Right lobe of liver (tissue), 6 donors: ENCODE results near the gene KXD1. TPM values are rescaled to one million over a fixed set of nuclear protein-coding genes. Genes with fewer than 3 reads are reported as not detected.

Experiments used
- ATAC-seq, 4 donors: fragments of 200-7000 bp; cut with Tn5 transposase; one replicate each; pipeline ENCODE4 v1.9.1; 2020; ENCODE audit warnings: mild to moderate bottlenecking in 4 of 4, moderate library complexity in 4 of 4
- DNase-seq, 3 donors: peaks; one replicate each; pipeline ENCODE4 v3.0.0-alpha.2; 2020
- H3K27ac ChIP-seq, 3 donors: fragments of 200-600 bp; one replicate each; pipeline ENCODE4 v1.8.0; 2022
- H3K27me3 ChIP-seq, 2 donors: fragments of 200-600 bp; one replicate each; pipeline ENCODE4 v1.8.0; 2022
- H3K36me3 ChIP-seq, 4 donors: fragments of 200-600 bp; sonication (generic) in 1 of 4; one replicate each; pipeline versions ENCODE4 v1.5.1 to v1.8.0; 2017 to 2022; ENCODE audit warnings: control low read depth in 1 of 4
- H3K4me1 ChIP-seq, 4 donors: fragments of 200-600 bp; sonication (generic) in 1 of 4; one replicate each; pipeline versions ENCODE4 v1.5.1 to v1.8.0; 2017 to 2022; ENCODE audit warnings: control low read depth in 1 of 4
- H3K4me3 ChIP-seq, 3 donors: fragments of 200-600 bp; one replicate each; pipeline ENCODE4 v1.8.0; 2022
- H3K9me3 ChIP-seq, 4 donors: fragments of 200-600 bp; sonication (generic) in 1 of 4; one replicate each; pipeline versions ENCODE4 v1.5.1 to v1.8.0; 2017 to 2022; ENCODE audit warnings: control low read depth in 1 of 4
- CTCF ChIP-seq, 4 donors: fragments of 200-600 bp in 3 of 4; fragments of 450-650 bp in 1 of 4; IDR thresholded peaks; one replicate each; pipeline versions ENCODE4 v1.5.1 to v1.8.0; 2016 to 2022; ENCODE audit warnings: antibody characterized with exemption in 4 of 4, mild to moderate bottlenecking in 2 of 4
- POLR2A ChIP-seq: fragments of 450-650 bp; IDR thresholded peaks from one replicate; pipeline ENCODE4 v1.6.1; 2017; ENCODE audit warnings: antibody characterized with exemption, mild to moderate bottlenecking
- WGBS: methylation state at CpG from one replicate; pipeline ENCODE4 v1.1.6; 2018; ENCODE audit warnings: low coverage, low lambda C conversion rate; ENCODE audit not compliant: insufficient coverage; ENCODE audit errors: missing lambda C conversion rate; 5-methylcytosine and 5-hydroxymethylcytosine counted together
- intact Hi-C, 2 donors: fragments of 100-400 bp; cut with DNase I; formaldehyde crosslinking; loops; one replicate each; pipeline versions ENCODE4 v1.11.2 to v1.14.1; 2022
- total RNA-seq, 6 experiments: library from RNA; depleted of rRNA in 2 of 6; stranded (reverse); fragments of >200 nt in 2 of 6; fragmentation: NEBNext Ultra II Directional in 3 of 6; extraction: Animal tissue kit (Norgen Biotek cat#: 25700) in 3 of 6; gene quantifications; one replicate each; pipeline versions ENCODE4 v1.1.0 to v1.2.4, GENCODE V29; 2016 to 2023
- donor health status: DM: no; HTN: yes; CAD: no.
- donor health status: DM: no; HTN: no; CAD: no.
- donor health status: DM: no; HTN: no; CAD: no.
- donor health status: DM: no; HTN: yes; CAD: no.
- donor health status: DM: no; HTN: yes; CAD: no.

KXD1 gene
- total RNA-seq, 6 experiments from 2014 or later: 30.2 to 93.0 (median 36.1) TPM

GRCh38 chr19:18587561-18587960, 29.9 kb downstream of the KXD1 start:
- DNase-seq (no peak), ATAC-seq (no peak)
- Histone ChIP-seq H3K4me3 (no peak overlapping the region), H3K36me3 (peaks cover 0 to 9% (median 2%) of the 10 kb centered on the region in 4 donors), H3K9me3 (no peaks in the 10 kb centered on the region), H3K4me1 (peaks cover 0 to 8% (median 4%) of the 10 kb centered on the region in 4 donors), H3K27ac (no peak overlapping the region), H3K27me3 (no peaks in the 10 kb centered on the region)
- intact Hi-C loops: no loop called here
- TF ChIP-seq CTCF (IDR thresholded peaks at IDR 0.05) (no peak), POLR2A (no peak)
- WGBS: 87% methylated on average over 7 of the region's 12 CpGs

GRCh38 chr19:18587962-18588610, 30.4 kb downstream of the KXD1 start:
- intact Hi-C loops: no loop called here
- Histone ChIP-seq H3K4me1 (peaks cover 0 to 8% (median 4%) of the 10 kb centered on the region in 4 donors), H3K9me3 (no peaks in the 10 kb centered on the region), H3K36me3 (peaks cover 0 to 9% (median 2%) of the 10 kb centered on the region in 4 donors), H3K27me3 (no peaks in the 10 kb centered on the region), H3K27ac (peak overlapping the region; percentile 52 to 78 (median 65)), H3K4me3 (peak overlapping the region; percentile 77 to 92 (median 86))
- WGBS: 35% methylated on average over 9 of the region's 16 CpGs
- DNase-seq: no peak
- ATAC-seq: no peak
- TF ChIP-seq POLR2A: no peak
- no peak for TF ChIP-seq CTCF (IDR thresholded peaks at IDR 0.05)

- Histone ChIP-seq H3K4me1 (peaks cover 0 to 8% (median 4%) of the 10 kb centered on the region in 4 donors), H3K4me3 (peak within 1 kb of the TSS; percentile 77 to 92 (median 86)), H3K36me3 (peaks cover 0 to 9% (median 2%) of the 10 kb centered on the region in 4 donors), H3K9me3 (no peaks in the 10 kb centered on the region), H3K27ac (peak within 1 kb of the TSS; percentile 52 to 78 (median 65)), H3K27me3 (no peaks in the 10 kb centered on the region)
- ATAC-seq (peak; percentile 84 to 91 (median 87)), DNase-seq (peak; percentile 83 to 87 (median 87))
- WGBS: 2% methylated on average over 11 of the region's 72 CpGs
- TF ChIP-seq POLR2A: peak; percentile 61
- peak; percentile 88 to 95 (median 90) for TF ChIP-seq CTCF (IDR thresholded peaks at IDR 0.05)
- intact Hi-C loops: no loop called here
Observed at GRCh38 chr19:18588611-18589379, 31.1 kb downstream of the KXD1 start, which contains the start of gene REX1BD. TSS of gene REX1BD (plus strand) at chr19:18588798. CDS start at chr19:18588802, 4 bp downstream.

- ATAC-seq (peak; percentile 73 to 81 (median 77)), DNase-seq (peak; percentile 76 to 83 (median 78))
Observed at GRCh38 chr19:18589380-18590272, 32.0 kb downstream of the KXD1 start.

More at GRCh38 chr19:18589380-18590272, 32.0 kb downstream of the KXD1 start:
- WGBS: 57% methylated on average over 23 of the region's 52 CpGs
- intact Hi-C loops: loop anchor here in 1 of 2 donors (5.0 kb wide), 1 partner anchor 258 kb away; no protein-coding TSS in a partner anchor
- Histone ChIP-seq H3K9me3 (no peaks in the 10 kb centered on the region), H3K4me1 (peaks cover 0 to 17% (median 7%) of the 10 kb centered on the region in 4 donors), H3K27ac (peak overlapping the region in 2 of 3 donors; percentile 52 to 78), H3K36me3 (peaks cover 0 to 9% (median 2%) of the 10 kb centered on the region in 4 donors), H3K27me3 (no peaks in the 10 kb centered on the region), H3K4me3 (peak overlapping the region; percentile 77 to 92 (median 86))
- TF ChIP-seq POLR2A (no peak), CTCF (IDR thresholded peaks at IDR 0.05) (peak; percentile 19 to 36 (median 32))
